H1 (cell line): ENCODE results near the gene APOBEC2. TPM values are rescaled to one million over a fixed set of nuclear protein-coding genes. Genes with fewer than 3 reads are reported as not detected.

Source experiments
- CTCF ChIA-PET: fragments of 300-600 bp; sonication (Branson Sonifier 250); formaldehyde crosslinking; loops from one replicate; lab custom pipeline; 2021; ENCODE audit not compliant: partially characterized antibody; lab: Charles Lee
- POLR2A ChIA-PET: fragments of 300-600 bp; sonication (Branson Sonifier 250); formaldehyde crosslinking; loops from one replicate; lab custom pipeline; 2021; ENCODE audit warnings: inconsistent platforms; ENCODE audit not compliant: partially characterized antibody; lab: Charles Lee
- DNase-seq, 2 experiments: peaks; one replicate each; pipeline versions ENCODE4 v3.0.0 to v3.0.0-alpha.2; 2010 to 2022; ENCODE audit warnings: low spot score in 2 of 2, low read depth in 1 of 2, mixed read lengths in 1 of 2
- FAIRE-seq: peaks from 2 replicates; lab custom pipeline; 2011; peaks lifted over from hg19 to GRCh38; lab: Jason Lieb, UNC
- H2AFZ ChIP-seq: 2 replicates; pipeline ENCODE4 v1.8.1; 2012; ENCODE audit warnings: low read length, inconsistent platforms
- H2AK5ac ChIP-seq: 2 replicates; pipeline ENCODE4 v1.6.1; 2013; ENCODE audit warnings: low read depth, low read length
- H2BK120ac ChIP-seq: replicated peaks from 2 replicates; pipeline ENCODE3; 2013; ENCODE audit warnings: low read depth, low read length, inconsistent platforms
- H2BK12ac ChIP-seq: 2 replicates; pipeline ENCODE4 v1.6.1; 2013; ENCODE audit warnings: low read depth, low read length
- H2BK15ac ChIP-seq: 2 replicates; pipeline ENCODE4 v1.6.1; 2013; ENCODE audit warnings: low read length
- H2BK20ac ChIP-seq: 2 replicates; pipeline ENCODE4 v1.6.1; 2013; ENCODE audit warnings: low read length
- H2BK5ac ChIP-seq: 2 replicates; pipeline ENCODE4 v1.6.1; 2013; ENCODE audit warnings: low read depth, low read length
- H3K14ac ChIP-seq: 2 replicates; pipeline ENCODE4 v1.6.1; 2013; ENCODE audit warnings: inconsistent platforms; ENCODE audit not compliant: insufficient read length
- H3K18ac ChIP-seq: 2 replicates; pipeline ENCODE4 v1.6.1; 2013; ENCODE audit warnings: low read length; ENCODE audit errors: extremely low read depth
- H3K23ac ChIP-seq: 2 replicates; pipeline ENCODE4 v1.6.1; 2013; ENCODE audit warnings: inconsistent platforms; ENCODE audit not compliant: insufficient read length
- H3K23me2 ChIP-seq: 2 replicates; pipeline ENCODE4 v1.6.1; 2013; ENCODE audit warnings: low read depth, low read length
- H3K27ac ChIP-seq: 2 replicates; pipeline ENCODE4 v1.6.1; 2011; ENCODE audit warnings: low read depth, low read length, inconsistent platforms
- H3K27me3 ChIP-seq, 4 experiments: replicated peaks in 1 of 4; 1 replicate in 1 of 4; 2 replicates in 3 of 4; pipeline versions ENCODE4 v1.6.1 to v1.8.1; 2011 to 2013; ENCODE audit warnings: low read length in 3 of 4, mild to moderate bottlenecking in 3 of 4, inconsistent platforms in 2 of 4, mixed read lengths in 2 of 4, moderate library complexity in 1 of 4; ENCODE audit not compliant: control insufficient read depth in 3 of 4, insufficient read depth in 3 of 4; ENCODE audit errors: extremely low read depth in 1 of 4
- H3K36me3 ChIP-seq, 4 experiments: 2 replicates each; pipeline versions ENCODE4 v1.6.1 to v1.8.1; 2011 to 2013; ENCODE audit warnings: mild to moderate bottlenecking in 4 of 4, low read length in 3 of 4, moderate library complexity in 2 of 4, control low read depth in 1 of 4, inconsistent platforms in 1 of 4; ENCODE audit not compliant: insufficient read depth in 4 of 4, control insufficient read depth in 2 of 4
- H3K4ac ChIP-seq: replicated peaks from 2 replicates; pipeline ENCODE3; 2013; ENCODE audit warnings: low read length, low read depth, mixed read lengths, inconsistent platforms; ENCODE audit not compliant: insufficient read length
- H3K4me1 ChIP-seq, 4 experiments: replicated peaks in 1 of 4; 1 replicate in 1 of 4; 2 replicates in 3 of 4; pipeline versions ENCODE4 v1.6.1 to v1.8.1; 2011 to 2013; ENCODE audit warnings: low read length in 3 of 4, inconsistent platforms in 2 of 4, mixed read lengths in 1 of 4; ENCODE audit not compliant: insufficient read depth in 4 of 4, control insufficient read depth in 3 of 4
- H3K4me2 ChIP-seq, 2 experiments: 2 replicates each; pipeline versions ENCODE4 v1.6.1 to v1.8.1; 2011 to 2013; ENCODE audit warnings: low read depth in 2 of 2, low read length in 2 of 2, control low read depth in 1 of 2, inconsistent platforms in 1 of 2, mild to moderate bottlenecking in 1 of 2; ENCODE audit not compliant: insufficient read depth in 1 of 2
- H3K4me3 ChIP-seq, 4 experiments: fragments of 200-600, 300-600 bp in 1 of 4; sonication (generic), shearing (Covaris generic), sonication (Bioruptor Twin) in 1 of 4; 2 replicates each; pipeline versions ENCODE4 v1.5.1 to v1.8.1; 2011 to 2016; ENCODE audit warnings: low read length in 4 of 4, low read depth in 3 of 4, control low read depth in 2 of 4, inconsistent platforms in 2 of 4, mild to moderate bottlenecking in 2 of 4, mixed read lengths in 1 of 4, moderate library complexity in 1 of 4; ENCODE audit not compliant: insufficient read depth in 2 of 4; ENCODE audit errors: extremely low read depth in 1 of 4
- H3K56ac ChIP-seq: replicated peaks from 2 replicates; pipeline ENCODE3; 2013; ENCODE audit warnings: low read depth, mild to moderate bottlenecking, mixed read lengths, low read length, inconsistent platforms; ENCODE audit not compliant: insufficient read length
- H3K79me1 ChIP-seq: 2 replicates; pipeline ENCODE4 v1.6.1; 2013; ENCODE audit warnings: low read depth, low read length, control low read depth
- H3K79me2 ChIP-seq, 2 experiments: 2 replicates each; pipeline versions ENCODE4 v1.6.1 to v1.8.1; 2012 to 2013; ENCODE audit warnings: low read length in 2 of 2, mild to moderate bottlenecking in 2 of 2, inconsistent platforms in 1 of 2; ENCODE audit not compliant: insufficient read depth in 2 of 2, control insufficient read depth in 1 of 2
- H3K9ac ChIP-seq, 4 experiments: replicated peaks in 1 of 4; 1 replicate in 1 of 4; 2 replicates in 3 of 4; pipeline versions ENCODE4 v1.6.1 to v1.8.1; 2011 to 2013; ENCODE audit warnings: low read depth in 3 of 4, low read length in 3 of 4, control low read depth in 2 of 4, mild to moderate bottlenecking in 2 of 4, moderate library complexity in 2 of 4, inconsistent platforms in 1 of 4; ENCODE audit errors: extremely low read depth in 1 of 4
- H3K9me3 ChIP-seq, 2 experiments: 2 replicates each; pipeline versions ENCODE4 v1.6.1 to v1.8.1; 2012 to 2013; ENCODE audit warnings: mild to moderate bottlenecking in 2 of 2, moderate library complexity in 2 of 2, control low read depth in 1 of 2, inconsistent platforms in 1 of 2, low read depth in 1 of 2, low read length in 1 of 2, mixed read lengths in 1 of 2; ENCODE audit not compliant: insufficient read depth in 2 of 2
- H4K20me1 ChIP-seq, 2 experiments: replicated peaks in 1 of 2; 2 replicates each; pipeline versions ENCODE3 to v1.8.1; 2011 to 2013; ENCODE audit warnings: inconsistent platforms in 2 of 2, low read length in 2 of 2, mild to moderate bottlenecking in 1 of 2; ENCODE audit not compliant: insufficient read depth in 2 of 2, control insufficient read depth in 1 of 2
- H4K5ac ChIP-seq: 2 replicates; pipeline ENCODE4 v1.6.1; 2013; ENCODE audit warnings: low read length, low read depth, mixed read lengths, inconsistent platforms; ENCODE audit not compliant: insufficient read length
- H4K8ac ChIP-seq: 2 replicates; pipeline ENCODE4 v1.8.0; 2013; ENCODE audit warnings: mild to moderate bottlenecking, moderate library complexity, low read length, inconsistent platforms; ENCODE audit not compliant: insufficient read depth; ENCODE audit errors: extremely low read depth
- H4K91ac ChIP-seq: replicated peaks from 2 replicates; pipeline ENCODE3; 2013; ENCODE audit warnings: low read length, mixed read lengths, inconsistent platforms; ENCODE audit not compliant: insufficient read length
- BRCA1 ChIP-seq: IDR thresholded peaks from 2 replicates; pipeline ENCODE4 v1.6.1; 2012; ENCODE audit warnings: low read depth, low read length, improper control_type of control experiment
- CBX5 ChIP-seq: fragments of 300-800, 300-1000 bp; sonication (generic); IDR thresholded peaks from 2 replicates; pipeline ENCODE4 v1.7.1; 2016; ENCODE audit warnings: antibody characterized with exemption, low read length, low read depth
- JUN ChIP-seq: IDR thresholded peaks from 2 replicates; pipeline ENCODE4 v1.6.1; 2011; ENCODE audit warnings: low read depth, mild to moderate bottlenecking, improper control_type of control experiment, low read length
- SUZ12 ChIP-seq: fragments of 200-600 bp; sonication (generic); IDR thresholded peaks from 2 replicates; pipeline ENCODE4 v1.6.1; 2012; ENCODE audit warnings: mild to moderate bottlenecking, inconsistent platforms, low read length, moderate library complexity, mixed read lengths
- TBP ChIP-seq: IDR thresholded peaks from 2 replicates; pipeline ENCODE4 v1.6.1; 2011; ENCODE audit warnings: low read depth, low read length, improper control_type of control experiment
- WGBS, 2 experiments: shearing (Covaris generic) in 1 of 2; methylation state at CpG; one replicate each; pipeline versions ENCODE4 v1.1.6 to v1.1.7; 2013 to 2015; ENCODE audit warnings: low lambda C conversion rate in 2 of 2, mixed read lengths in 2 of 2, inconsistent platforms in 1 of 2, low coverage in 1 of 2, missing lambda C conversion rate in 1 of 2; ENCODE audit not compliant: insufficient replicate concordance in 2 of 2, insufficient coverage in 1 of 2, insufficient read length in 1 of 2; ENCODE audit errors: extremely low coverage in 1 of 2, missing lambda C conversion rate in 1 of 2; 5-methylcytosine and 5-hydroxymethylcytosine counted together
- polyA plus RNA-seq, 7 experiments: library from polyadenylated mRNA; depleted of rRNA in 3 of 7; stranded (reverse) in 5 of 7; unstranded in 2 of 7; fragments of >200 nt in 5 of 7; fragments of 200-250 nt in 2 of 7; gene quantifications; 1 replicate in 5 of 7; 2 replicates in 1 of 7; 4 replicates in 1 of 7; pipeline versions ENCODE4 v1.2.1 to v1.2.3, GENCODE V29; 2011 to 2013; ENCODE audit warnings: missing spikeins in 2 of 7, mixed read lengths in 2 of 7
- total RNA-seq: library from RNA; stranded (reverse); fragmentation: NEBNext Ultra II Directional; extraction: Animal tissue kit (Norgen Biotek cat#: 25700); gene quantifications from 2 replicates; pipeline ENCODE4 v1.2.1, GENCODE V29; 2021

APOBEC2 gene
- total and polyA plus RNA-seq, 2 of the 8 experiments (the other 6 are each of a cell fraction or from before 2014, with no cell fraction given) = not detected

DNA sequence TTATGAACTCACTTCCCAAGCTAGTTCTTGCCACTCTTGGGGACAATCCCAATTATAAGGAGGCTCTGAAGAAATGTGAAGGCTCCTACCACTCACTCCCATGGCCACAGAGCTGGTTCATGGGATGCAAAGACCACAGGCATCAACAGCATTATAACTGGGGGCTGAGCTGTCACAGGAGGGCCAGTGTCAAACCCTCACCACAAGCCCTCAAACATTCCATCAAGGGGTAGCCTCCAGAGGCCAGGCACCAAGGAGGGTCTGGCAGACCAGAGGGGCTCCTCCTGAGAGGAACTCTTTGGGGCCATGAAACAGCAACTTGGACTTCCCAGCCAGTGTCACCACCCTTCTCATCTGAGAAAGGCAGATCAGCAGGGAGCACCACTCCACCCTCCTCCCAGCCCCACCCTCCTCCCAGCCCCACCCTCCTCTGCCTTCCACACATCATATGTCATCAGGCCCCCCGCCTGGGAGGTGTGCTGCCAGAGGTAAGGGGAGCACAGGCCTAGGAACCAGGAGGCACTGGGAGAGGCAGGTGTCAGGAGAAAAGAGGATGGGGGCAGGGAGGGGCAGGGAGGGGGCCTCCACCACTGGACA, 12.0 kb upstream of the APOBEC2 start:
- Histone ChIP-seq H4K8ac (no peak overlapping the region), H4K5ac (no peak overlapping the region), H2BK20ac (no peak overlapping the region), H2BK5ac (no peak overlapping the region), H3K79me2 (no peaks in the 10 kb centered on the region), H3K14ac (no peak overlapping the region), H2BK15ac (no peak overlapping the region), H3K36me3 (no peaks in the 10 kb centered on the region), H3K23me2 (no peaks in the 10 kb centered on the region), H3K27ac (no peak overlapping the region), H2AK5ac (no peak overlapping the region), H4K20me1 (no peaks in the 10 kb centered on the region), H4K91ac (no peak overlapping the region), H3K4me3 (no peak overlapping the region), H2BK12ac (no peak overlapping the region), H3K79me1 (no peaks in the 10 kb centered on the region), H3K4ac (no peak overlapping the region), H3K9me3 (no peaks in the 10 kb centered on the region), H2BK120ac (no peak overlapping the region), H3K4me2 (no peak overlapping the region), H2AFZ (no peak overlapping the region), H3K56ac (no peak overlapping the region), H3K18ac (no peak overlapping the region), H3K23ac (no peak overlapping the region), H3K9ac (no peak overlapping the region), H3K4me1 (peaks cover 0 to 4% (median 3%) of the 10 kb centered on the region in 4 experiments; a peak in 6 of 7 replicates), H3K27me3 (no peaks in the 10 kb centered on the region)
- 78% methylated on average over 1 of the region's 1 CpG; no CpG with 5 or more reads in 1 of the 2 experiments for WGBS, 2 experiments
- DNase-seq (no peak), FAIRE-seq (no peak)
- TF ChIP-seq CBX5 (no peak), TBP (no peak), BRCA1 (no peak), SUZ12 (no peak), JUN (no peak)
- POLR2A ChIA-PET = no interaction called here
- CTCF ChIA-PET = interaction anchor here (0.8 to 6.0 kb wide), 16 partner anchors 9 to 172 kb away, joined by 3 to 80 read pairs (median 10); partner anchors contain the start of gene APOBEC2
